Omental fat pad (tissue), 4 donors: ENCODE results near the gene KLHL22. TPM values are rescaled to one million over a fixed set of nuclear protein-coding genes. Genes with fewer than 3 reads are reported as not detected.
A peak's percentile ranks its signal among the peaks of the same experiment; 100 is the strongest.

ENCODE experiments used
- ATAC-seq: fragments of 150-250 bp; one replicate; pipeline ENCODE4 v1.9.1; 2016; ENCODE audit warnings: mild to moderate bottlenecking, moderate library complexity; ENCODE audit not compliant: low FRiP score
- DNase-seq: peaks from one replicate; pipeline ENCODE4 v3.0.0-alpha.2; 2019; ENCODE audit warnings: low spot score
- total RNA-seq, 4 donors: library from RNA; depleted of rRNA; stranded (reverse); fragments of >200 nt; gene quantifications; one replicate each; pipeline ENCODE4 v1.1.0, GENCODE V29; 2016
- TF ChIP-seq, protein P1 (sequence below), 3 donors: fragments of 450-650 bp; IDR thresholded peaks; one replicate each; pipeline ENCODE4 v1.5.1; 2016 to 2017; ENCODE audit warnings: antibody characterized with exemption in 3 of 3, mild to moderate bottlenecking in 3 of 3, moderate library complexity in 2 of 3

KLHL22 gene
- total RNA-seq, 4 donors from 2014 or later: 19.8 to 45.0 (median 32.9) TPM

DNA sequence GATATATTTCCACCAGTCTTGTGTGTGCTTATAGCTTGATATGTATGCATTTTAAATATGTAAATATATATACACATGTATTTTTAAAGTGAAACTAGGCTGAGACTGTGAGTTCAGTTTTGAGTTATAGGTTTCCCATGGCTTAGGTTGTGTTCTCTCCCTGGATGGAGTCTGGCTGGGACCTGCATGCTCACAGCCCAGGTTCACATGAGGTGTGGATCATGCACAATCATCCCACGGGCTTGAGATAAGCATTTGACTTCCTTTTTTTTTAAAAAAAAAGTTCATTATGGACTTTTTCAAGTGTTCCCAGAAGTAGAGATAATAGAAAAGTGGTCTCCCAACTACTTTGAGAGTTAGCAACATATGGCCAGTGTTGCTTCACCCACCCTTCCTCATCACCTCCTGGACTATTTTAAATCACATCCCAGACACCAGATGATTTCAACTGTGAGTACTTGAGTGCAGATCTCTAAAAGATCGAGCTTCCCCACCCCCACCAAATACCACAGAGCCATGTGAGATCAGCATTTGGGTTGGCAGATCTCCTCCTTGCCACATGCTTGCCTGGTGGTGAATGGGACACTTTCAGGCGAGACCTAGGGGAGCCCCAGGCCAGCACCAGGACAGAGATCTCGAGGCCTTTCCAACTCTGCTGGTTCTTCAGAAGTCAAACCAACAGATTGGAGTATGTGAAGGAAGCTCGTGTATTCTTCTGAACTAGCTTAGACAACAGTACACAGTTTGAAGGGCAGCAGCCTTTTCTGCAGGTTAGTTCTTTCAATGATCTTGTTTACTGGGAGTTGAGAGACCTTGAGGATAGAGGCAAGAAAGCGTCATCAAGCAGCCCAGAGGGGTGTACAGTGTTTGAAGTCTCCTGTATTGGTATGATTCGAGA is 27.7 kb upstream of the KLHL22 start:
- ATAC-seq: no peak
- TF ChIP-seq, protein P1, sequence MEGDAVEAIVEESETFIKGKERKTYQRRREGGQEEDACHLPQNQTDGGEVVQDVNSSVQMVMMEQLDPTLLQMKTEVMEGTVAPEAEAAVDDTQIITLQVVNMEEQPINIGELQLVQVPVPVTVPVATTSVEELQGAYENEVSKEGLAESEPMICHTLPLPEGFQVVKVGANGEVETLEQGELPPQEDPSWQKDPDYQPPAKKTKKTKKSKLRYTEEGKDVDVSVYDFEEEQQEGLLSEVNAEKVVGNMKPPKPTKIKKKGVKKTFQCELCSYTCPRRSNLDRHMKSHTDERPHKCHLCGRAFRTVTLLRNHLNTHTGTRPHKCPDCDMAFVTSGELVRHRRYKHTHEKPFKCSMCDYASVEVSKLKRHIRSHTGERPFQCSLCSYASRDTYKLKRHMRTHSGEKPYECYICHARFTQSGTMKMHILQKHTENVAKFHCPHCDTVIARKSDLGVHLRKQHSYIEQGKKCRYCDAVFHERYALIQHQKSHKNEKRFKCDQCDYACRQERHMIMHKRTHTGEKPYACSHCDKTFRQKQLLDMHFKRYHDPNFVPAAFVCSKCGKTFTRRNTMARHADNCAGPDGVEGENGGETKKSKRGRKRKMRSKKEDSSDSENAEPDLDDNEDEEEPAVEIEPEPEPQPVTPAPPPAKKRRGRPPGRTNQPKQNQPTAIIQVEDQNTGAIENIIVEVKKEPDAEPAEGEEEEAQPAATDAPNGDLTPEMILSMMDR (IDR thresholded peaks at IDR 0.05): no peak
- DNase-seq: no peak

DNA sequence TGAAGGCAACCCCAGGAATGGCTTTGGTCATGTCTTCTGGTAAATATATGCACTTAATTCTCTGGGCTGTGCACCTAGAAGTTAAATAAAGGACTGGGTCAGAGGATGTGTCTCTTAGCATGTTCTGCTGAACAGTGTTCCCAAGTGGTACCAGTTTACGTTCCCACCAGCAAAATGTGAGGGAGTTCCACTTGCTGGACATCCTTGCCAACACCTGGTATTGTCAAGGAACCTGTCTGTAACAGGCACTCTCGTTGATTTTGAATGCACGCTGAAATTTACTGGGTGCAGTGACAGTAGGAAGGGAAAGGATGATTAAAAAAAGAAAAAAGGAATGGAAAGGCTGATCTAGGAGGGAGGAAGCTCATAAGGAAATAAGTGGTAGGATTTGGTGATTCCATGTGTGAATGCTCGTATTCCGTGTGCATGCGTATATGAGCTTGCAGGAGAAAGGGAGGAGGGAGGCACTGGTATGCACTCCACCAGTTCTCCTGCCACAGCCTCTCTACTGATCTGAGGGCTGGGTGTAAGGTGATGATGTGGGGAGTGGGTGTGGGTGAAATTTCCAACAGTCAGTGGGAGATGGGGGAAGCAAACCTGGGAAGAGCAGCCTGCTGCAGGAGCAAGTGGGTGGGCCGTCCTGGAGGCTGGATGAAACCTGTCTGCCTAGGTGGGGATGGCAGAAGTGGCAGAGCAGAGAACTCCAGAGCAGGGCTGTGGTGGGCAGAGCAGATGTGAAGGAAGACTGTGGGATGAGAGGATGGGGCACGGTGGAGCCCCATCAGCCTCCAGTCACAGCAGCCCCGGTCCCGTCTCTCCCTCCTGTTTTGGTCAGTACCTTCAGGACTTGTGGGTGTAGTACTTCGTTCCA is 26.8 kb upstream of the KLHL22 start:
- no peak for DNase-seq
- TF ChIP-seq, protein P1 (IDR thresholded peaks at IDR 0.05): no peak
- ATAC-seq: no peak

DNA sequence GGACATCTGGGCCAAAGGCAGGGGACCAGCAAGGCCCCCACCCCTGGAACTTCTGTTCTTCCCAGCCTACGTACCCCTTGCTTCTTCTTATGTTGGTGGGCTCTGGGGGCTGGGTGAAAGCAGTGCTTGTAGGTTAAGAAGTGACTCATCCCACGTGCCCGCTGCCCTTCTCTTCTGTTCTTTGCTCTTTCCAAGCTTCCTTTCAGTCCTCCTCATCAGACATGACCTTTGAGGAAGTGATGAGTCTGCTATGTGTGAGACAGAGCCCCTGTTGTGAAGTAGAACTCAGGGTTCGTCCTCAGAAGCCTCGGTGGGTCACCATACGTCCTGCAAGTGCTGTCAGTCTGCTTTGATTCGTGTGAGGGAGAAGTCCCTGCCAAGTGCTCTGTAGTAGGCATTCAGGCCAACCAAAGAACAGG is 24.5 kb upstream of the KLHL22 start:
- TF ChIP-seq, protein P1 (IDR thresholded peaks at IDR 0.05): no peak
- DNase-seq (no peak), ATAC-seq (peak; percentile 65)

DNA sequence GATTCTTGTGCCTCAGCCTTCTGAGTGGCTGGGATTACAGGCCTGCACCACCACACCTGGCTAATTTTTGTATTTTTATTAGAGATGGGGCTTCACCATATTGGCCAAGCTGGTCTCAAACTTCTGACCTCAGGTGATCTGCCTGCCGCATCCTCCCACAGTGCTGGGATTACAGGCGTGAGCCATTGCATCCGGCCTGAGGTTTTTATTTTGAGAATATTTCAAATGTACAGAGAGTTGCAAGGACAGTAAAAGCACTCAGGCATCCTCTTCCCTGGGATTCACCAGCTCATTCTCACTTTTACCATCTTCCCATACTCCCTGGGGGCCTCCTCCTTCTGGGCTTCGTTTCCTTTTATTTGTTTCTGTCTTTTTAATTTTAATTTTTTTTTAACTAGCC is 24.0 kb upstream of the KLHL22 start:
- TF ChIP-seq, protein P1 (IDR thresholded peaks at IDR 0.05): no peak
- no peak for DNase-seq

DNA sequence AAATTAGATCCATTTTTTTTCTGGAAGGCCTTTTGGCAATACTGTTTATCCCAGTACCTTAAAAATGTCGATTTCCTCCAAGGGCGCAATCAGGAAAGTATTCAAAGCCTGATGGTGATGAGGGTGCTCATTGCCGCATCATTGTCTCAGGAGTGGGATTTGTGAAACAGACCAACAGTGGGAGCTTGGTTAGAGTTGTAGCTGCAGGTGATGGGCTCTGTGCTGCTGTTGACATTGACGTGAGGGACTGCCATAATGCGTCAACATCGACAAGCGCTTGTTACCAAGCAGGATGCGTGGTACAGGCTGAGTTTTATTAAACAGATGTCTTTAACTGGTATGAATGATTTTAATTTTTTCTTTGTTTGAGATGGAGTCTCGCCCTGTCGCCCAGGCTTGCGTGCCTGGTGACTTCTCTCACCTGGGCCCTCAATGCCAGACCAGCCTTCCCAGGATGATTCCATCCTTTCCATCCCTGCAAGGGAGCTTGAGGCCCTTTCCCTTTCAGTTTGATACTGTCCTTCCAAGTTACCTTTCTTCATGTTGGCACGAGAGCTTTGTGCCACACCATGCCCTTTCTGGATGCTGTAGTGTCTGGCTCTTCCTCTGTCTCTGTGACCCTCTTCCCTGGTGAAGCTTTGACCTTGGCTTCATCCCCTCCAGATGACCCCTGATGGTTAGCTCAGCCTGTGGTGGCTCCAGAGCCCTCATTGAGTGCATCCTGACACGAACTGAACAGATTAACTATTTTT is 22.4 kb upstream of the KLHL22 start:
- ATAC-seq (no peak), DNase-seq (no peak)
- TF ChIP-seq, protein P1 (IDR thresholded peaks at IDR 0.05): no peak

More for the DNA sequence above, 24.0 kb upstream of the KLHL22 start:
- no peak for ATAC-seq

DNA sequence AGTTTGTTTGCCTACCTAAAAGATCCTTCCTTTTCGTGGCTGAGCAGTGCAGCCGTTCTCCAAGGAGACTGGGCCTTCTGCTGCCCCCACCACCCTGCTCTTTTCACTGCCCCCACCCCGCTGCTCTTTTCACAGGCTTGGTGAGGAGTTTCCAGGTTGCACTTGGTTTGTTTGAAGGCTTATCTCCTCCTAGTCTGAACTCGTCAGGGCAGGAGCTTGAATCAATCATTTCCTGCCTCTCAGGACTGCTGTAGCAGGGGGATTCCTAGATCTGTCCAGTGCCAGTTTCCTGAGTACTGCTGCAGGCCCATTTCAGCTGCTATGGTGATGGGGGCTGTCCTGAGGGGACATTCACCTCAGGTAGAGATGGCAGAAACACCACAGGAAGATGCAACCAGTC is 21.8 kb upstream of the KLHL22 start:
- DNase-seq (no peak), ATAC-seq (no peak)
- TF ChIP-seq, protein P1 (IDR thresholded peaks at IDR 0.05): no peak
